Eye (tissue), 1 donor: ENCODE results near the gene TMEM59L.

ENCODE experiments used
- DNase-seq: peaks from one replicate; pipeline ENCODE4 v3.0.0-alpha.2; 2015

TMEM59L gene

DNA sequence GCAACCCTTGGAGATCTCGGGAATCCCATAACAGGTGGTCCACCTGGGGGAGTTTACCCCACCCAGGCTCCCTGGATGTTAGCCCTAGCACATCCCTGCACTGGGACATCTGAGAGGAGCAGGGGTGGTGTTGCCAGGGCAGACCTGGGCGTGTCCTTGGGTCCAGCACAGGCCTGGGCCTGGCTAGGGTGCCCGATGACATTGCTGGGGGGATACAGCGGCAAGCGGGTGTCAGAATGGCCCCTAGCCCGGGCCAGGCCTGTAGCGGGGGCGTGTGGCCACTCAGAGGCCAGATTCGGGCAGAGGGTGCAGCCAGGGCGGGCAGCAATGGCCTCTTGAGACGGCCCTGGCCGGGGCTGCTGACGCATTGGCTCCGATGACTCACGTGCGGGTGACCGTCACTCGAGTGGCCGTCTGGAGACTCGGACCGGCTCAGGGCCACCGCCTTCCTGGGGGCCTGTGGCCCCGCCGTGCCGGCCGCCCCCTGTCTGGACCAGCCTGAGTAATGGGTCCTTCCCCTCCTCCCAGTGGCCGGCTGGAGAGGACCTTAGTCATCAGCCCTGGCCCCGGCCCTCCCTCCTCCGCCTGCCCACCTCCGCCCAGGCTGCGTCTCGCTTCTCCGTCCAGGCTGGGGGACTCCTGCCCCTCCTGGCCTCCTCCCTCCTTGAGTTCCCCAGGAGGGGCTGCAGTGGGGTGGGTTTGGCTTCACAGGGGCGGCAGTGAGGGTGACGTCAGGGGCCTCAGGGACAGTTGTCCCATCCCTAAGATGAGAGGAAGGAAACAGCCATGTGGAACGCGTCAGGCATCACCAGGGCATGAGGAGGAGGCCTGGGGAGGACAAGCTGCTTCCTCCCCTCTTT is 47.6 kb downstream of the TMEM59L start:
- DNase-seq, result no peak

DNA sequence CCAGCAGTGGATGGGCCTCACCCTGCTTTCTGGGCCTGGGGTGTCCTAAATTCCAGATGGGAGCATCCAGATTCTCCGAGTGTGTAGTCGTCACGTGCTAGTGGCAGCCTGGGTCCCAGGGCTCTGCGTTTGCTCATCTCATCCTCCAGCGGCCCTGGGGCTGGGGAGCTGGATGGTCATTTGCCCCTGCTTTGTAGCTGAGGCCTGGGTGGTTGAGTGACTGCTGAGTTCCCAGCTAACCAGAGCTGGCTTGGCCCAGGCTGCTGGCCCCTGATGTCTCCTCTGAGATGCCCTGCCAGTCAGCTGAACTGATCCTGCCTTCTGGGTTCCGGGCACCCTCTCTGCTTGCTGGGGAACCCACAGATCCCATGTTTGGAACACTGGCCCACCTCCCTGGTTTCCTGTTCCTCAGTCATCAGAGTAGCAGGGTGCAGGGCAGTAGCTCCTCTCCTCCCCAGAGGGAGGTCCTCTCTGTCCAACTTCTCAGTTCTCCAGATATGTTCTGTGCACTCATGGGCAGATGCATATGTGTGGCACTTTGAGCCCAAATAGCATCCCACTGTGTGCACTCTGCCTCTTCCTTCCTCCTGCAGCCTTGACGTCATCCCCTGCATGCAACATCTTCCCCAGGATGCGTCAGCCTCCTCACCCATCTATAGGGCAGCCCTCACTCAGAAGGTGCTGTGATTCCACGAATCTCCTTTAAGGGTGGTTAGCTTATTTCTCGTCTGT is 48.4 kb downstream of the TMEM59L start:
- DNase-seq, result no peak

DNA sequence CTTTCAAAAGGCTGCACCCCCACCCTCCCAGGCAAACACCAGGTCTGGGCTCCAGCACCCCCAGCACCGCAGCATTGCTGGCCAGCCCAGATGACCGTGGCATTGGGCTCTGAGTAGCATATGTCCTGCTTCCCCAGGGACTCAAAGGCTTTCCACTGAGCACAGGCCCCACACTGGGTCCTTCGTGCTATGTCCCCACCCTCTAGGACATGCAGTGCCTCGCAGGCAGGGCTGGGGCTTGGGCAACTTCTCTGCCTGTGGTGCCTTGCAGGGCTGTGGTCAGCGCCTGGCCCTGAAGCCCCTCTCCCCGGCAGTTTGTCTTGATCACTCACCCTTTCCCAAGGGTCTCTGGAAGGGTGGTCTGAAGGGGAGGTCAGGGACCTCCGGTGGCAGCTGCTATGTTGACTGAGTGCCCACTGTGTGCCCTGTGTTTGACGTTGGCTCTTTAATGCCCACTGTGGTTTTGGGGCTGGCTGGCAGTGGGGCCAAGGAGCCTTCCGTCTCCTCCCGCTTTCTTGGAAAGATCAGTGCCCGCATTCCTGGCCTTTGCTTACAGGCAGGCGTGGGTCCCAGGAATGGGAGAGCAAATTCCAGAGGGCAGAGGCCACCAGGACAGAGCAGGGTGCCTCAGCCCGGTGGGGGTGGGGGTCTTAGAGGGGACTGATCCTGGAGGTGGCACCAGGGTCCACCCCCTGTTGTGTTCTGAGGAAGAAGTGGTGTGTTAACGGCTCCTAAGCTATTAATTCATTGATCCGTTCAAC is 50.5 kb downstream of the TMEM59L start:
- DNase-seq, result no peak

DNA sequence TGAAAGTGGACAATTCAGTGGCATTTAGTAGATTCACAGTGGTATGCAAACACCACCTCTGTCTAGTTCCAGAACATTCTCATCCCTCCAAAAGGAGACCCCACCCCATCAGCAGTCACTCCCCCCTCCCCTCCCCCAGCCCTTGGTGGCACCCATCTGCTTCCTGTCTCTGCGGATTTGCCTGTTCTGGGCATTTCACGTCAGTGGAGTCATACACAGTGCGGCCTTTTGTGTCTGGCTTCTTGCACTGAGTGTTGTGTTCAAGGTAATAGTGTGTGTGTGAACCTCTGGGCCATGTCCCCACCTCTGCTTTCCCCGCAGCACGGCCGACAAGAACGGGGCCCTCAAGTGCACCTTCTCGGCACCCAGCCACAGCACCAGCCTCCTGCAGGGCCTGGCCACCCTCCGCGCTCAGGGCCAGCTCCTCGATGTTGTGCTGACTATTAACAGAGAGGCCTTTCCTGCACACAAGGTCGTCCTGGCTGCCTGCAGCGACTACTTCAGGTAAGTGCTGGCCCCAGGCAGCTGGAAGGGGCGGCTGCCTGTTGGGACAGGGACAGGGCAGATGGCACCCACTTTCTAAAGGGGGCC is 51.4 kb downstream of the TMEM59L start:
- no peak for DNase-seq

DNA sequence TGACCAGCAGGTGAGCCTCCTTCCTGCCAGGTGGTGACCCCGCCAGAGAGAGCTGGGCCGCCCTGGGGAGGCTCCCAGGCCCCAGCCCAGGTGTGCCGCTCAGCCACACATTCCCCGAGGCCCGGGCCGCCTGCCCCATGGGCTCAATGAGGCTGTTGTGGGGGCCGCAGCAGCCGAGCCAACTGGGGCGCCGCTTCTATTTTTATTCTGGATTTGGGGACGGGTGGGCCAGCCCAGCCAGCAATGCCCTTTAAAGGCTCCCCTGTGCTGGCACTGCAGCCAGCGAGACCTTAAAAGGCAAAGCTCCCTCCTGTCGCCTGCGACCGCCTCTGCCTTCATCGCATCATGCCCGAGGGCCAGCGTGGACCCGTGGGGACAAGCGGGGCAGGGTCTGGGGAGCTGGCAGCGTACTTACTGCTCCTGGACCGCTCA is 53.1 kb downstream of the TMEM59L start:
- no peak for DNase-seq

DNA sequence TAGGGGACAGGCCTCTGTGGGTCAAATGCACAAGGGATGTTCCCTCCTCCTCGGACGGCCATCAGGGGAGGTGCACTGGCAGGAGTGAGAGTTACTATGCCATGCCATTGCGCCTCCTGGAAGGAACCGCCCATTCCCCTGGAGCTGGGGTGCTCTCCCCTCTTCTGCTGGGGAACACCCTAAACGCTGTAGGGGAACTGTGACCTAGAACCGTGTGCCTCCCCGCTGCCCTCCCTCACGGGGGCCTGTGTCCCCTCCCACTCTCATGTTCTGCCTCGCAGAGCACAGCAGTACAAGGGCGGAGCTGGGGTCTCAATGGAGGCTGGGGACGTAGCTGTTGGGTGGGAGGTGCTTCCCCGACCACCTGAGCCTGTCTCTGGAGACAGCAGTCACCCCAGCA is 53.6 kb downstream of the TMEM59L start:
- DNase-seq, result no peak

DNA sequence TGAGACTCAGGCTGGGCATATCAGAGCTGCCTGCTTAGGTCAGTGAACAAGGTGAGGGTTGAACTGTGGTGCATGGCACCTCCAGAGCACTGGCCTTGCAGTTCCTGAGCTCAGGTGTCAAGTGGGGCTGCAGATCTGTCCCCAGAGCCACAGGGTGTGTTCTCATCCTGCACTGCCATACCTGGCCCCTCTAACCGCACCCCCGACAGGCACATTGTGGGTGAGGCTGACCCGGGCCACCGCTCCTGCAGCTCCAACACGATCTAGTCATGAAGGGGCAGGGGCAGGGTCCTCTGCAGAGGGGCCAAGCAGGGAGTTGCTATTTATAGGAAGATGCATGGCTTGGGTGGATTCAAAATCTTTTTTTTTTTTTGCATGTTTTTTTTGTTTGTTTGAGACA is 54.1 kb downstream of the TMEM59L start:
- no peak for DNase-seq

DNA sequence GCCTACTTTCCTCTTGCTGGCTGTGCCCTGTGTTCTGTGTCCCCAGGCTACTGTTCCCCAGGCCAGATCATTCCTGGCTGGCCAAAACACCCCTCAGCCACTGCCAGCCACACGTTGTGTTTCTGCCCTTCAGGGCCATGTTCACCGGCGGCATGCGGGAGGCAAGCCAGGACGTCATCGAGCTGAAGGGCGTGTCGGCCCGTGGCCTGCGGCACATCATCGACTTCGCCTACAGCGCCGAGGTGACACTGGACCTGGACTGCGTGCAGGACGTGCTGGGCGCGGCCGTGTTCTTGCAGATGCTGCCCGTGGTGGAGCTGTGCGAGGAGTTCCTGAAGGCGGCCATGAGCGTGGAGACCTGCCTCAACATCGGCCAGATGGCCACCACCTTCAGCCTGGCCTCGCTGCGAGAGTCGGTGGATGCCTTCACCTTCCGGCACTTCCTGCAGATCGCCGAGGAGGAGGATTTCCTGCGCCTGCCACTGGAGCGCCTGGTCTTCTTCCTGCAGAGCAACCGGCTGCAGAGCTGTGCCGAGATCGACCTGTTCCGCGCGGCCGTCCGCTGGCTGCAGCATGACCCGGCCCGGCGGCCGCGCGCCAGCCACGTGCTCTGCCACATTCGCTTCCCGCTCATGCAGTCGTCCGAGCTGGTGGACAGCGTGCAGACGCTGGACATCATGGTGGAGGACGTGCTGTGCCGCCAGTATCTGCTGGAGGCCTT is 55.0 kb downstream of the TMEM59L start:
- no peak for DNase-seq

DNA sequence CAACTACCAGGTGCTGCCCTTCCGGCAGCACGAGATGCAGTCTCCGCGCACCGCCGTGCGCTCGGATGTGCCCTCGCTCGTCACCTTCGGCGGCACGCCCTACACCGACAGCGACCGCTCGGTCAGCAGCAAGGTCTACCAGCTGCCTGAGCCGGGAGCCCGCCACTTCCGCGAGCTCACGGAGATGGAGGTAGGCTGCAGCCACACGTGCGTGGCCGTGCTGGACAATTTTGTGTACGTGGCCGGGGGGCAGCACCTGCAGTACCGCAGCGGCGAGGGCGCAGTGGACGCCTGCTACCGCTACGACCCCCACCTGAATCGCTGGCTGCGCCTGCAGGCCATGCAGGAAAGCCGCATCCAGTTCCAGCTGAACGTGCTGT is 55.6 kb downstream of the TMEM59L start:
- DNase-seq, result no peak

DNA sequence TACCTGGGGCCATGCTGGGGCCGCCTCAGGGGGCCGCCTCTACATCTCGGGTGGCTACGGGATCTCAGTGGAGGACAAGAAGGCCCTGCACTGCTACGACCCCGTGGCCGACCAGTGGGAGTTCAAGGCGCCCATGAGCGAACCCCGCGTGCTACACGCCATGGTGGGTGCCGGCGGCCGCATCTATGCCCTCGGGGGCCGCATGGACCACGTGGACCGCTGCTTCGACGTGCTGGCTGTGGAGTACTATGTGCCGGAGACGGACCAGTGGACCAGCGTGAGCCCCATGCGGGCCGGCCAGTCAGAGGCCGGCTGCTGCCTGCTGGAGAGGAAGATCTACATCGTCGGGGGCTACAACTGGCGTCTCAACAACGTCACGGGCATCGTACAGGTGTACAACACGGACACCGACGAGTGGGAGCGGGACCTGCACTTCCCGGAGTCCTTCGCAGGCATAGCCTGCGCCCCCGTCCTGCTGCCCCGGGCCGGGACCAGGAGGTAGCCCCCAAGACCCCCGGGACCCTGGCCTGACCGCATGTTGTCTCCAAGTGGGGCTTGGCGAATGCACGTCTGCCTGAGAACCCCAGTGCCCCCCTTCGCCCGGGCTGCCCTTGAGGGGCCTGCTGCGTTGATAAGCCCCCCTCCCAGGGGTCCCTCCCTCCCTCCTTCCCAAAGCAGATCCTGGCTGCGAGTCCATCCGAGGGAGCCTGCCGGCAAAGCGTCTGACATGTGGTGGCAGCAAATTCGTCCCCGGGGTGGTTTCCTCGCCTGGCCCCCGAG is 56.3 kb downstream of the TMEM59L start:
- DNase-seq, result no peak

DNA sequence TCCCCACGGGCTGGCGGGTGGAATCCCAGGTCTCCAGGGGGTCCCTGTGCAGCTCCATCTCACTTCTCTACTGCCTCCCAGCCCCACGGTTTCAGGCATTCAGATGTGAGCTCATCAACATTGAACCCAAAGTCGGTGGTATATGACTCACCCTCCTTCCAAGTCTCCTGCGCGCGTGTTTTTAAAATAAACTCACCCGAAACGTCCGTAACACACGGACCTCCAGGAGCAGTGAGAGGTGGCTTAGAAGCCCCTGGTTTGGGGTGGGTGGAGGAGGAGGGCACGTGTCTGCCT is 56.8 kb downstream of the TMEM59L start:
- DNase-seq, result no peak

DNA sequence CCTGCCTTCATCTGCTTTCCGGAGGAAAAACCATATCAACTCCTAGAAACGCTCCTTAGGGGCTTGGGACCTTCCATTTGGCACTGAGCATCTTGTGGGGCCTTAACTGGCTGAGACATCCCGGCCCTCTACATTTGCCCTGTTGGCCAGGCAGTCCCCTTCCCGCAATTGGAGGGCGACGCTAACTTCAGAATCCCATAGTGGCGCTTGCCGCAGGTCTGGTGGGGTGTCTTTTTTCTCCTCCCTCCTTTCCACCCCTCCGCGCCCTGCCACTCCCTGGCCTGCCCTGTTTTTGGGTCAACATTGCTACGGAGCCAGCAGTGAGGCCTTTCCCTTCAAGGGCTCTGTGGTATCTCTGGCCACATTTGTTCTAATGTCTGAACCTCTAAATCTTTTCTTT is 57.2 kb downstream of the TMEM59L start:
- no peak for DNase-seq

DNA sequence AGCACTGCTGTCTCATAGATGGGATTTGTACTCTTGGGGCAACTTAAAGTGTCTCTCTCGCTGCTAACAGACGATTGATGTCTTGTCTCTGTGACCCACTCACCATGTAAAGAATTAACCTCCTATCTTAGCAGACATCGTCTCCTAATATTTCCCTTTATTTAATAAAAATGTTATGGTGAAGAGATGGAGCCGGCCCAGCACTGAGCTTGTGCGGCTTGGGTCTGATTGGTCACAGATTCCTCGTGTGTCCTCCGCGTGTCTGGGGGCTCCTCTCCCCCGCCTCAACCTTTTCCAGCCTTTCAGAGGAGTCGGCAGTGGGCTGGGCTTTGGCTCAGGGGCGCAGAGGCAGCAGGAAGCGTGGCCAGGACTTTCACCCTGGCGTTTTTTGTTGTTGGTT is 57.6 kb downstream of the TMEM59L start:
- DNase-seq, result peak; percentile 39
